HuH-7 (cell line): ENCODE results near the gene COL4A6.

ENCODE experiments used
- DNase-seq: peaks from one replicate; pipeline ENCODE4 v3.0.0; 2011; ENCODE audit warnings: low spot score

The COL4A6 gene

DNA sequence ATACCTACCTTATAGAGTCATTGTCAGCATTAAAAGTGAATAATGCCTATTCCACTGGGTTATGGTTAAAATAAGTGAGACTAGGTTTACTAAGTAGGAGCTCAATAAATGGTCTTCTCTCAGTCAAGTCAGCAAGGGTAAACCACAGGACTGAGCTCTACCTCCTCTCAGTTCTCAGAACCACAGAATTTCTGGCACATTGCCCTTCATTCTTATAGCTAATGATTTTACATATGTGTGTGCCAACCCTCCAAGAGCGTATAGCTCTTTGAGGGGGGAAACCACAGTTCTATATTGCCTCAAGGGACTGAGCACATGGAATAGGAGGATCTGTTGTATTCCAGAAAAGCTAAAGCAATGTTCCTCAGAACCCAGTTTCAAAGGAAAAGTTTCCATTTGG, 221.8 kb downstream of the COL4A6 start:
- DNase-seq = no peak

GRCh38 chrX:108211301-108211700, 226.9 kb downstream of the COL4A6 start:
- DNase-seq = no peak

GRCh38 chrX:108209006-108209554, 229.1 kb downstream of the COL4A6 start:
- DNase-seq = no peak

DNA sequence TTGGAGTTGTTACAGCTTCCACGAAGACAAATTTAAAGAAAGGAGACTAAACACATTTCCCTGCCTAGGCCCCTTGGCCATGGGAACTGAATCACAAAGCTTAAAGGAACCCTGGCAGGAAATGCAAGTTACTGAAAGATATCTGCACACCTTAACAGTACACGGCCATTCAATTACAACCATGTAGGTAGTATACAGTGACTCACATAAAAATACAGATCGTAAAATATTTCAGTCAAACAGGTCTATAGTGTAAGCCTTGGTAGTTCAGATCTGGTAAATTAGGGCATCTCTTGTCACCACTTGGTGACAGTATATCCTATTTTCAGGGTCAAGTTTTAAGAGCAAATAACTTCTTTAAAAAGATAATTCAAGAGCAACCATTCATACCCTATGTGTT, 234.7 kb downstream of the COL4A6 start:
- no peak for DNase-seq

GRCh38 chrX:108199691-108200090, 238.5 kb downstream of the COL4A6 start:
- peak; percentile 14 for DNase-seq

- no peak for DNase-seq
These were observed 239.2 kb downstream of the COL4A6 start for GRCh38 chrX:108199041-108199440.

GRCh38 chrX:108198420-108198819, 239.8 kb downstream of the COL4A6 start:
- no peak for DNase-seq

DNA sequence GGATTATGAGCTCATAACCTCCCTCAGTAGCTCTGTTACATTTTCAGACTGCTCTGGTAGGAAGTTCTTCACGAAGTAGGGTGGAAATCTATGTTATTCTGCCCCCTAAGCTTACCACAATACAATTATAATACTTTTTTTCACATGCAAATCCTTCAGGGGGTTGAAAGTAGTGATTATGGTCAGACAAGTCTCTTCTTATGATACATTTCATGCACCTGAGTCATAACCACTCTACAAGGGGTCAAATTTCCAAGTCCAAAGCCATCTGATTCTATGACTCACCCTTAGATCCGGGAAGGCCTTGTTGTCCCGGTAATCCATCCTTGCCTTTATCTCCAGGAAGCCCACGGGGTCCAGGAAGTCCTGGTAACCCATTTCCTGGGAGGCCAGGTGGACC, 251.4 kb downstream of the COL4A6 start:
- DNase-seq = no peak

DNA sequence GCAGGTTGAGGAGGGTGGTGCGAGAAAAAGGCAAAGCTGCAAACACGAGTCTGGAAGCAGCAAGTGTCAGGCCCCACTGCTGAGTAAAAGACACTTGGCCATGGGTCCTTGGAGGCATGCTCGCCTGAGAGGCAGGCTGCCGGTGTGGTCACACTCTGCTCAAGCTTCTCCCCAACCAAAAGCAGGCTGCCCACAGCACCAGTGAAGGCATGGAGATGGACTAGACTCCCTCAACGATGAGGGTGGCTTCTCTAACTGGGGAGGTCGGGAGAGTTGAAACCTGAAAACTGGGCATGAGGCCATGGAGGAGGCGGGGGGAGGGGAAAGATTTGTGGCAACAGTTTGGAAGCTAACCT, 260.1 kb downstream of the COL4A6 start:
- no peak for DNase-seq

- DNase-seq = no peak
These were observed 260.7 kb downstream of the COL4A6 start for GRCh38 chrX:108177351-108178142.

DNA sequence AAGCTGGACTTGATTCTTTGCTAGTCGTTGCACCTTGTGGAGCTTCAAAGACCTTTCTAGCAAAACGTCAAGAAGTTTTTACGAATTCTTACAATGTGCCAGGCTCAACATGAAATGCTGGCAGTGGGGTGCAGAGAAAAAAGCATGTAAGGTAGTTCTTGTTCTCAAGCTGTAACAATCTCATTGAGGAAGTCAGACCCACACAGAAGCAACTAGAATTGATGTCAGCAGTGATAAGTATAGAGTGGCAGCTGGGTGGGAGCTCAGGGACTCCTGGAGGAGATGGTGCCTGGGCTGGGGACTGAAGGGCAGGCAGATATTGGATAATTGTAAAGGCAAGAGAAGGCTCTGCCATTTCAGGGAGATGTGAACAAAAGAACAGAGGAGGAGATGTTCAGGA, 264.3 kb downstream of the COL4A6 start:
- no peak for DNase-seq

- no peak for DNase-seq
These were observed 266.6 kb downstream of the COL4A6 start for GRCh38 chrX:108171671-108172070.

DNA sequence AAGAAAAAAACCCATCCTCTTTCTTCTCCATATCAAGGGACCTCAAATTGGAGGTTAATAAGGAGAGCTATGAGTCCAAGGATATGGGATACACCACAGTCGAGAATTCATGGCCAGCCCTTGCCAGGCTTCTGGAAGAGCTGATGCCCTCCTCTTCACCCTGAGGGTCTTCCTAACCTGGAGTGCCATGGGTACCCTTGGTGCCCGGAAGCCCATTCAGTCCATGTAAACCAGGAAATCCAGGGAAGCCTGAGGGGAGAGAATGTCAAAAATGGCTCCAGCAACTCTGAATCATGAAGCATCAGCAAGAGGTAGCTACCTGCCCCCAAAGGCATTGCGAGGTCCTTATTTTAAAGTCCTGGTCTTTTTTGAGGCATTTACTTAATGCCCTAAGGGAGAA, 268.5 kb downstream of the COL4A6 start:
- no peak for DNase-seq

- DNase-seq = no peak
These were observed 269.1 kb downstream of the COL4A6 start for GRCh38 chrX:108168961-108169740.

- DNase-seq = no peak
These were observed 270.9 kb downstream of the COL4A6 start for GRCh38 chrX:108167211-108167872.

DNA sequence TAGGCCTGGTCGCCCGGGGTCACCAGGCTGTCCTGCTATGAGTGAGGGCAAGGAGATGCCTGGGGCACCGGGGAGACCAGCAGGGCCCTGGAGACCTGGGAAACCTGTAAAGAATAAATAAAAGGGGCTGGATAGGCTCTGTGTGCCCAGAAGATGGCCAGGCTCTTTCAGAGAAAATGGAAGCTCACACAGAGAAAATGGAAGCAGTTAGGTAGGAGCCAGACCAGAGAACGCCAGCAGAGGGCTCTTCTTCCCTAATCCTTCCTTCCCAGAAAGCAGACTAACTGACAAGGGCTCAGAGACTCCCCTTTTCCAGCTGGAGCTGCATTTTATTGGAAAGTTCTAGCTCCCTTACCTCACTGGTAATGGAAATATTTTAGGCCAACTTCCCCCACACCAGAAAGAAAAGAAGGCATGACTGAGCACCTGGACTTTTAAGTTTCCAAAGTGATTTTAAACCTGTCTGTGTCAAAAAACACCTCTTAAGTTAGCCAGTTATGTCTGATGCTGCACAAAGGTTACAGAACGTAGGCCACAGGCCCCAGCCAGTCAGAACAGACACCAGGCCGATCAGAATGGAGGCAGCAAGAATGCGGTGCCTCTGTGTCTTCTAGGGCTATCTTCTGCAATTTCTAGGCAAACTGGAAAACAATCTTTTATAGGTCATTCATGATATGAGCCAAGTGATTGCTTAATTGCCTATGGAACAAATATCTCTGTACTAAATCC, 272.7 kb downstream of the COL4A6 start:
- peak; percentile 34 for DNase-seq

- no peak for DNase-seq
These were observed 274.7 kb downstream of the COL4A6 start for GRCh38 chrX:108163333-108164082.

- no peak for DNase-seq
These were observed 276.0 kb downstream of the COL4A6 start for GRCh38 chrX:108162265-108162664.

DNA sequence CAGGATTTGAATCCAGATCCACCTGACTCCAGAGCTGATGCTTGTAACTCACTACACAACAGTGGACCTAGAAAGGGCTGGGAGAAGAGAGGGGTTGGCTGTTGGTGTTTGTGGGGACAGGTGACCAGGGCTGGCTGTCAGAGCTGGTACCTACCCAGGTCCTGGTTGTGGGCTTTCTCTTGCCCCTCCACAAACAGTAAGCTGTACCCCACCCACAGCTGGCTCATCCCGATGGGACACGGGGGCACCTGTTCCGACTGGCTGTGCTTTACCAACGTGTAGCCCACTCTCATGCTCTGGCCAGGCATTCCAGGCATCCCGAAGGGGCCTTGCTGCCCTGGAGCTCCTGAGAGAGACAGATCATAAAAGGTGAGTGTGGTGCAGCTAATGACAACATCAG, 277.9 kb downstream of the COL4A6 start:
- DNase-seq = no peak

- DNase-seq = no peak
These were observed 279.1 kb downstream of the COL4A6 start for GRCh38 chrX:108159028-108159670.

- DNase-seq = no peak
These were observed 280.6 kb downstream of the COL4A6 start for GRCh38 chrX:108157628-108158027.
